Urothelium cell line (cell line): ENCODE measurements around the gene SRGAP3.

ENCODE experiments used
- DNase-seq: peaks from one replicate; pipeline ENCODE4 v3.0.0; 2011; ENCODE audit warnings: low spot score, mixed read lengths
- FAIRE-seq: peaks from 2 replicates; lab custom pipeline; 2011; peaks lifted over from hg19 to GRCh38; lab: Jason Lieb, UNC

Gene SRGAP3

GRCh38 chr3:8996216-8996615, 253.2 kb downstream of the SRGAP3 start:
- no peak for DNase-seq
- no peak for FAIRE-seq

DNA sequence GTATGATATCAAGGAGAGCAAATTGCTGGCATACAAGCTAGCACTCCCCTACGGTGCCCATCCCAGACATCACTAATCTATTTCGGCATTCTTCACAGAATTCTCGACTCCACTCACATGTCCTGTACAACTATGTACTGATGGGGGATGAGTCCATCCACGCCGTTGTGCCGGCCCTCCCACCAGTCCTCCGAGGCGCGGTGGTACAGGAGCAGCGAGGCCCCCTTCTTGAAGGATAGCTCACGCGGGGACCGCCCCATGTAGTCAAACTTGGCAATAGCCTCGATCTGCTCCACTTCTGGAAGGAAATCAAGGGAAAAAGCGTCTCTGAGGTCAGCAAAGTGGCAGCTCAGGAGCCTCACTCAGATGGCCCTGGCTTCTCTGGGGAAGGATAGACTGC, 255.2 kb downstream of the SRGAP3 start:
- FAIRE-seq, result no peak
- no peak for DNase-seq

GRCh38 chr3:8993331-8993730, 256.1 kb downstream of the SRGAP3 start:
- FAIRE-seq, result no peak

DNA sequence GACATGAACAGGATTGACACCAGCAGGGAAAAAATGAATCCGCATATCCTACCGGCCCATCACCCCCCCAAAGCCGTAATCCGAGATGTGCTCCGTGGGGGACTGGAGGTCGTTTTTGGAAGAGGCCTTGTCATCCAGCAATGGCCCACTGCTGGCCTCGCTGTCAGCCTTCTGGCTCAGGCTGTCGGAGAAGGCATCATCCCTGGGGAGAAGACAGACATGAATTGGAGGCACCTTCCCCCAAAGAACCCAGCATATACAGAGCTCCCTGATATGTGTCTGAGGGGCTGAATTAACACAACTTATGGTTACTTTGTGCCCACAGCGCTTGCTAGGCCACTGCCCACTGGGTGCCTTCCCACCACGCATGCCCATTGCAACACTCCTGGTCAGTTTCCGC, 256.6 kb downstream of the SRGAP3 start:
- FAIRE-seq, result no peak
- DNase-seq, result no peak

More at GRCh38 chr3:8993331-8993730, 256.1 kb downstream of the SRGAP3 start:
- DNase-seq, result no peak

- FAIRE-seq, result no peak
- no peak for DNase-seq
Measured at GRCh38 chr3:8992199-8992598, 257.2 kb downstream of the SRGAP3 start.

DNA sequence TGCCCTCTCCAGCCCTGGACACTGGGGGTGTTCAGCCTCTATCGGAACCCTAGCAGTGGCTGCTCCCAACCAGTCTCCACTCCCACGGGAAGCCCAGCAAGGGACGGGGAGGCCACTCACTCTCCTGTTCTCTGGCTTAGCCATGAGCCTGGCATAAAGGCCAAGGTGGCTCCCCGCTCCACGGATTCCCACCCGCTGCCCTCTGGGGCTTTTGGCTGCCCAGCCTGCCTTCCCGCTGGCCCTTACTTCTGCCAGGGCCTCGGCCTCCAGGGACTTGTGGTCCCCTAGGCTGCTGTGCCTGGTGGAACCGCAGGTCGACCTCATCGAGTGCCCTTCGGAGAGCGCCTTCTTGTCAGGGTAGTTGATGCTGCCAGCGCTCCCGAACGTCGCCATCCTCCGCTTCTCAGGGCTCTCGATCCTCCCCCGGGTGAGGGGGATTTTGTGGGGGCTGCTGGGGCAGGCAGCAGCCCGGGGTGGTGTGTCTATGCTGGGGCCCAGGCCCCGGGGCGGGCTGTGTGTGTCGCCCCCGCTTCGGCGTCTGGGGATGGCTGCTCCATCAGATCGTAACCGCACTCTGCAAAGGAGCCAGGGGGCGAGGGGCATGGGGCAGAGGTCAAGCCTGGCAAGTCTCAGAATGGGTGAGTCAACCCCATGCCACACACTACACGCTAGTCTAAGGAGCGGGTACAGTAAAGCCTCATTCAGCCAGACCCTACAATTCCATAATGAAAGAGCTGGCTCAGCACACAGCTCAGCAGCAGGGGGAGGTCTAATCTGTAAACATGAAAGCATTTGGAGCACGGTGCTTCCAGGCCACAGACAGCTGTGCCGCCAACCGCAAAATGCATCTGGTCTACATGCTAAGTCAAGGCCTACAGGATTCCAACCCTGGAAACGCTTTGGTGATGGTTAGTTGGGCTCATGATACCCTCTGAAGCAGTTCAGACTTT, 258.9 kb downstream of the SRGAP3 start:
- DNase-seq, result no peak
- FAIRE-seq, result no peak

GRCh38 chr3:8988791-8989558, 260.5 kb downstream of the SRGAP3 start:
- DNase-seq, result no peak
- FAIRE-seq, result no peak

- FAIRE-seq (no peak), DNase-seq (no peak)
Measured at GRCh38 chr3:8988384-8988655, 261.1 kb downstream of the SRGAP3 start.

DNA sequence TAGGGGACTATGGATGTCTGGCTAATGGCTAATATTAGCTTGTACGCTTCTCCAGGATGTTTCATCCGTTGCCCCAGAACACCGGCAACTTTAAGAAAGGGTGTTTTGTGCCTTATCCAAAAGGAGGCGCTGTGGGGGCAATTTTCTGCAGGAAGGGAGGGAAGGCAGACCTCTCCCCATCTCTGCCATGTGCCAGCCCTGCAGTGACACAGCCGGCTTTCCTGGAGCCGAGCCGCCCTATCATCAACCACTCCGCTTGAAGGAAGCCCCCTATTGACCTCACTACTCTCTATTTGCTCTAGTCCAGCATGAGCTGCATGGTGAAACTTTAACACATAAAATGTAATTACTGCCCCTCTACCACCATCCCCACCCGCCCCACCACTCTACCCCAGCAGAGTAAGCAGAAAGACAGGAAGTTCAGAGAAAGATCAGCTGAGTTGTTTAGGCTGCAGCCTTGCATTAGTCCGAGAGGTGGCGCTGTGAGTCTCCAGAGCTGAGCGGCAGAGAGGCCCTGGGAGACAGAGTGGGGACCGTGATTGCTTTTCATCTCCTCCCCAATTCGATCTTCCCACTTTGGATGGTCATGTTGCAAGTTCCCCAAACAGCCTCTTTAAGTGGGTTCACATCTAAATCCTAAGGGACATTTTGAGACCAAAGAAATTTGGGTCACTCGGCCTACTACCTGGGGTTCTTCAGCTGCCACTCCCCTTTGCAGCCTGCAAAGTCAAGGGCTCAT, 261.6 kb downstream of the SRGAP3 start:
- FAIRE-seq (no peak), DNase-seq (no peak)

- FAIRE-seq (no peak), DNase-seq (no peak)
Measured at GRCh38 chr3:8987226-8987625, 262.2 kb downstream of the SRGAP3 start.

- FAIRE-seq (no peak), DNase-seq (no peak)
Measured at GRCh38 chr3:8986741-8987140, 262.7 kb downstream of the SRGAP3 start.

DNA sequence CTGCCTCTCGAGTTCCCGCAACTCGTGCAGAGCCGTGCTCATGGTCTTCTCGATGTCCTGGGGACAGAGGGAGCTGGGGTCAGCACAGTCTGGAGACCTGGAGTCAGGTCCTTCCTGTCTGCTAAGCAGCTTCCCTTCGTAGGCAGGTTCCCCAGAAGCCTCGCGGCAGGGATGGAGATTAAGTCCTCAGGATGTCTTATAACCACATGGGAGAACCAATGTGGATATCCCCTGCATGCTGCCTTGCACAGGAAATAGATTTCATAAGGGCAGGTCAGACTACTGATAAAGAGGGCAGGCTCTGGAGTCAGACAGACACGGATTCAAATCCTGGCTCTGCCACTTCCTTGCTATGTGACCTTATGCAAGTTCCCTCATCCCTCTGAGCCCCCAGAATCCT, 263.6 kb downstream of the SRGAP3 start:
- DNase-seq (no peak), FAIRE-seq (no peak)

- FAIRE-seq, result no peak
Measured at GRCh38 chr3:8985411-8985831, 264.0 kb downstream of the SRGAP3 start.

GRCh38 chr3:8984526-8984925, 264.9 kb downstream of the SRGAP3 start:
- DNase-seq (no peak), FAIRE-seq (no peak)

More at GRCh38 chr3:8985411-8985831, 264.0 kb downstream of the SRGAP3 start:
- DNase-seq, result no peak

DNA sequence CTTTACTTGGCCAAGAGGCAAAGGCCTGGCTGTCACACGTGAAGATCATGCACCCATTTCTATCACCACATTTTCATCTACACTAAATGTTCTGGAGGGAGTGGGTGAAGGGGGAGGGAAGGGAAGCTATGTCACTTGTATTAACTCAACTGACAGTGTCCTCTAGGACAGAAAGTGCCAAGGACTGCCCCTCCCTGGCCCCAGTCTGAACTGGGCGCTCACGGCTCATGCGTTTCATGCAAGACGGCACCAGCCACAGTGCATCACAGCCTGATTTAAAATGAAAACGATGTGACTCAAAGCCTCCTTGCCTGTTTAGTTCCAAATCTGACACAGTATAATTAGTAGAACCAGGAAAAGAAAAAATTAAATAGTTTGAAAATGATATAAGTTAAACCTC, 265.4 kb downstream of the SRGAP3 start:
- FAIRE-seq (no peak), DNase-seq (no peak)

- FAIRE-seq, result no peak
Measured at GRCh38 chr3:8983591-8983990, 265.9 kb downstream of the SRGAP3 start.

DNA sequence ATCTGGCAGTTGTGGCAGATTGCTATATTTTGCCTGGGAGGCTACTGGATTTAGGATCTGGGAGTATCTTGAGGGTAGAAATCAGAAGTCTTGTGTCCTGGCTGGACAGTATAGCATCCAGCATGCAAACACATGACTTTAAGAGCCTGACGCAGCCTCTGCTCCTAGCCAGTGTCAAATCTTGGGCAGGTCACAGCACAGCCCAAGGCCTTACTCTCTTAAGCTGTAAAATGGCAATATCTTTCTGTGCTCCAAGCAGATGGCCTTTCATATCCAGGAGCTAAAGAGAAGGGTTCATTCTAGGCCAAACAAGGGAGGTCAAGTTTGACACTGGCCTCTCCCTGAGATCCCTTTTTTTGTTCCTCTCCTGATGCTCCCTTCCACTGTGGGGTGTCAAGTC, 266.4 kb downstream of the SRGAP3 start:
- DNase-seq (no peak), FAIRE-seq (no peak)

More at GRCh38 chr3:8983591-8983990, 265.9 kb downstream of the SRGAP3 start:
- no peak for DNase-seq

- DNase-seq (no peak), FAIRE-seq (no peak)
Measured at GRCh38 chr3:8982509-8982908, 266.9 kb downstream of the SRGAP3 start.

- FAIRE-seq, result no peak
- no peak for DNase-seq
Measured at GRCh38 chr3:8981700-8982099, 267.7 kb downstream of the SRGAP3 start.

DNA sequence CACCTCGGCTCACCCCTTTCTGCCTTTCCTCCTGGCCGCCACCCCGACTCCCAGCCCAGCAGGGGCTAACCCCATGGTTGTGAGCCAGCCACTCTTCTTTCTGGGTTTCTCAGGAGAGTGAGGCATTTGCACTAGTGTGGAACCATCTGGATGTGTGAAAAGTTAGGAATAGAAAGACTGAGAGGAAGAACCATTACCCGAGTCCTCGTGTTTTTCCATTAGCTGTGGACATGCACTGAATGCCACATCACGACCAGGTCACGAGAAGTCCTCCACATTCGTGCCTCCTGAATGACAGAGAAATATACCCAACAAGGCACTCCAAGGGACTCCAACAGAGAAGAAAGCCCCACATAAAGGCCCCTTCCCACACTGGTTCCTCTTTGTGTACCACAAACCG, 268.1 kb downstream of the SRGAP3 start:
- DNase-seq (no peak), FAIRE-seq (no peak)

GRCh38 chr3:8980756-8981257, 268.6 kb downstream of the SRGAP3 start:
- FAIRE-seq, result no peak
- DNase-seq, result no peak
